ENCODE data around the gene MED1.

Gene MED1

DNA sequence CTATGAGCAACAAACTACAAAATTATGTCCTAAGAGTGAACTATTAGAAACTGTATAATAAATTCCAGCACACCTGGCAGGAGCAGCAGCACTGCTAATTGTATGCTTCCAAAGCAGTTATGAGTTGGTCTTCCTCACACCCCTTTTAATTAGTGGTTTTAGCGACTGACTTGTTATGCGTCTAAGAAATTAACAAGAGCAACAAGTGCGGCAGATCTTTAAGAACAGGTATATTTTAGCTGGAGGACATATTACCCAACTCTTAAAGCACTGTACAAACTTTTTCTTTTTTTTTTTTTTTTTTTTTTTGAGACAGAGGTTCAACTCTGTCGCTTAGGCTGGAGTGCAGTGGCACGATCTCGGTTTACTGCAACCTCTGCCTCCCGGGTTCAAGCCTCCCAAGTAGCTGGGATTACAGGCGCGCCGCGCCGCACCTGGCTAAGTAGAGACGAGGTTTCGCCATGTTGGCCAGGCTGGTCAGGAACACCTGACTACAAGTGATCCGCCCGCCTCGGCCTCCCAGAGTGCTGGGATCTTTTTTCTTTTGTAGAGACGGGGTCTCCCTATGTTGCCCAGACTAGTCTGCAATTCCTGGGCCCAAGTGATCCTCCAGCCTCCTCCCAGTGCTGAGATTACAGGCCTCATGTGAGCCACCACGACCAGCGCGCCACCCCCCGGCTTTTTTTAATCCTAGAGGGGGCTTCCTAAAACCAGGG, 48.0 kb downstream of the MED1 start:
- no peak overlapping the region for H2BK120ac ChIP-seq (ENCODE audit: low read depth, low read length)
- H3K27ac ChIP-seq (ENCODE audit: low read length, poor library complexity, severe bottlenecking): no peak overlapping the region
- no peak overlapping the region for H3K9ac ChIP-seq (ENCODE audit: low read length)
- H2AK5ac ChIP-seq (ENCODE audit: low read length, severe bottlenecking): no peak overlapping the region
- H3K4me3 ChIP-seq (ENCODE audit: insufficient read depth in 1 of 2, low read depth in 1 of 2, low read length in 2 of 2): peak overlapping the region in 1 of 2 experiments; percentile 93
- no peak overlapping the region for H2BK15ac ChIP-seq (ENCODE audit: low read depth, poor library complexity, severe bottlenecking)
- no peak overlapping the region for H4K8ac ChIP-seq (ENCODE audit: low read length)
- H3K27me3 ChIP-seq (ENCODE audit: control insufficient read depth in 1 of 2, insufficient read depth in 1 of 2, low read length in 2 of 2): no peaks in the 10 kb centered on the region
- peaks cover 15% of the 10 kb centered on the region for H3K79me1 ChIP-seq (replicated peaks; ENCODE audit: low read length, poor library complexity, severe bottlenecking)
- no peak overlapping the region for H2BK12ac ChIP-seq (ENCODE audit: low read length in 2 of 2)
- H3K23ac ChIP-seq (ENCODE audit: low read length in 2 of 2): no peak overlapping the region
- no peaks in the 10 kb centered on the region for H3K9me3 ChIP-seq (ENCODE audit: control insufficient read depth, low read length)
- no peak overlapping the region for H3K4ac ChIP-seq (ENCODE audit: low read depth in 1 of 2, low read length in 2 of 2)
- H3K18ac ChIP-seq (ENCODE audit: low read depth in 1 of 2, low read length in 2 of 2): no peak overlapping the region
- H3K36me3 ChIP-seq (ENCODE audit: control insufficient read depth in 1 of 2, insufficient read depth in 2 of 2, low read depth in 1 of 2, low read length in 2 of 2): peaks cover 6 to 26% of the 10 kb centered on the region in 2 experiments
- peak overlapping the region; percentile 13 for H3K4me2 ChIP-seq (ENCODE audit: low read length, poor library complexity, severe bottlenecking)
- H3K4me1 ChIP-seq (ENCODE audit: control insufficient read depth, insufficient read depth, low read depth, low read length): no peaks in the 10 kb centered on the region
- 86% methylated on average over 20 of the region's 22 CpGs for WGBS
- H4K91ac ChIP-seq (ENCODE audit: low read length): no peak overlapping the region
- H3K14ac ChIP-seq (ENCODE audit: low read length in 2 of 2): no peak overlapping the region
- H2BK5ac ChIP-seq (ENCODE audit: low read depth, low read length, poor library complexity, severe bottlenecking): no peak overlapping the region
- no peak overlapping the region for H2AFZ ChIP-seq (ENCODE audit: low read depth, low read length)
- DNase-seq: no peak

GRCh38 chr17:39402244-39402889, 48.7 kb downstream of the MED1 start:
- Histone ChIP-seq H2BK15ac (ENCODE audit: low read depth, poor library complexity, severe bottlenecking) (no peak overlapping the region), H3K27ac (ENCODE audit: low read length, poor library complexity, severe bottlenecking) (no peak overlapping the region), H3K9me3 (ENCODE audit: control insufficient read depth, low read length) (no peaks in the 10 kb centered on the region), H3K18ac (ENCODE audit: low read depth in 1 of 2, low read length in 2 of 2) (peak overlapping the region in 1 of 2 experiments; percentile 84), H3K36me3 (ENCODE audit: control insufficient read depth in 1 of 2, insufficient read depth in 2 of 2, low read depth in 1 of 2, low read length in 2 of 2) (peaks cover under 1 to 19% of the 10 kb centered on the region in 2 experiments), H3K4me3 (ENCODE audit: insufficient read depth in 1 of 2, low read depth in 1 of 2, low read length in 2 of 2) (peak overlapping the region; percentile 93 to 100), H3K9ac (ENCODE audit: low read length) (peak overlapping the region; percentile 92), H3K23ac (ENCODE audit: low read length in 2 of 2) (no peak overlapping the region), H3K4me1 (ENCODE audit: control insufficient read depth, insufficient read depth, low read depth, low read length) (no peaks in the 10 kb centered on the region), H3K14ac (ENCODE audit: low read length in 2 of 2) (no peak overlapping the region), H4K8ac (ENCODE audit: low read length) (no peak overlapping the region), H2AK5ac (ENCODE audit: low read length, severe bottlenecking) (no peak overlapping the region), H2BK120ac (ENCODE audit: low read depth, low read length) (peak overlapping the region; percentile 12), H3K79me1 (replicated peaks; ENCODE audit: low read length, poor library complexity, severe bottlenecking) (peaks cover 11% of the 10 kb centered on the region), H3K4me2 (ENCODE audit: low read length, poor library complexity, severe bottlenecking) (peak overlapping the region; percentile 62), H2BK12ac (ENCODE audit: low read length in 2 of 2) (peak overlapping the region in 1 of 2 experiments; percentile 33), H3K27me3 (ENCODE audit: control insufficient read depth in 1 of 2, insufficient read depth in 1 of 2, low read length in 2 of 2) (no peaks in the 10 kb centered on the region), H2AFZ (ENCODE audit: low read depth, low read length) (peak overlapping the region; percentile 92), H2BK5ac (ENCODE audit: low read depth, low read length, poor library complexity, severe bottlenecking) (no peak overlapping the region), H3K4ac (ENCODE audit: low read depth in 1 of 2, low read length in 2 of 2) (no peak overlapping the region), H4K91ac (ENCODE audit: low read length) (no peak overlapping the region)
- WGBS: 1% methylated on average over 29 of the region's 53 CpGs
- DNase-seq: peak; percentile 94

DNA sequence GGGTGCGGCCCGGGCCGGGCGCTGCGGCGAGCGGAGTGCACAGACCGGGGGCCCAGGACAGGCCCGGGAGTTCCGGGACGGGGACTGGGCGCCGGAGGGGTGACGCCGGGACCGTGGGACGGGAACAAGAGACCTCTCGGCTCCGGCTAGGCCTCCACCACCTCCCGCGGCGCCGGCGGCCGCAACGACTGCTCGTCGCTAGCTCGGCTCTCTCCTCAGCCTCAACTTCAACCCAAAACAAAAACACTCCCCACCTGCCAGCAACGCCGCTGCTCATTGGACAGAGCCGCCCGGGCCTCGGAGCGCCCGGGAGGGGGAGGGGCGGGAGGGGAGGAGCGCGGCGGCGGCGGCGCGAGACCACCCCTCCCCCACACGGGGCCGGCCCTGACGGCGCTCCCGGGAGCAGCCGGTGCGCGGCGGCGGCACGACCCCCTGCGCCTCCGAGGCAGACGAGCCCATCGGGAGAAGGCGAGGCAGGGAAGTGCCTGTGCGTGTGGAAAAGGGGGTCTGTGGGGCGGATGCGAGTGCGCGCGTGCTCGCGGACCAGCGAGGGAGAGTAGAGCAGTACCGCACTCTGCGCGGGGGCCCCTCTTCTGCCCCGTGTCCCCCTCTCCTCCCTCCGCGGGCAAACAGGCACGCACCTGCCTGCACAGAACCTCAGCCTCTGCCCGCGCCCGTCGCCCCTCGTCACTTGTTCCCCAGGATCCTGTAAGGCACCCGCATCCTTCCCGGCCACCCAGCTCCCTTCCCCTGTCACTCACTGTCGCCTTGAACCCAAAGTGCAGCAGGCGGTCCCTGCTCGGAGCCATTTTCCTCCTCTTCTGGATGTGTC, 49.4 kb downstream of the MED1 start, which contains the start of gene FBXL20:
FBXL20 (minus strand) TSS at position 215 of the 832 bp plus-strand sequence. CDS start 224 bp downstream, outside the sequence.
- WGBS: under 1% methylated on average over 52 of the region's 86 CpGs
- DNase-seq: peak; percentile 92

More for the DNA sequence above, 49.4 kb downstream of the MED1 start, which contains the start of gene FBXL20:
- Histone ChIP-seq H4K91ac (ENCODE audit: low read length) (peak within 1 kb of the TSS; percentile 25), H3K27me3 (ENCODE audit: control insufficient read depth in 1 of 2, insufficient read depth in 1 of 2, low read length in 2 of 2) (no peaks in the 10 kb centered on the region), H2BK120ac (ENCODE audit: low read depth, low read length) (peak within 1 kb of the TSS; percentile 12), H2BK12ac (ENCODE audit: low read length in 2 of 2) (peak within 1 kb of the TSS in 1 of 2 experiments; percentile 83), H2AK5ac (ENCODE audit: low read length, severe bottlenecking) (no peak within 1 kb of the TSS), H2AFZ (ENCODE audit: low read depth, low read length) (peak within 1 kb of the TSS; percentile 92), H3K23ac (ENCODE audit: low read length in 2 of 2) (no peak within 1 kb of the TSS), H2BK15ac (ENCODE audit: low read depth, poor library complexity, severe bottlenecking) (peak within 1 kb of the TSS; percentile 40), H2BK5ac (ENCODE audit: low read depth, low read length, poor library complexity, severe bottlenecking) (no peak within 1 kb of the TSS), H4K8ac (ENCODE audit: low read length) (peak within 1 kb of the TSS; percentile 84), H3K9ac (ENCODE audit: low read length) (peak within 1 kb of the TSS; percentile 92), H3K4me3 (ENCODE audit: insufficient read depth in 1 of 2, low read depth in 1 of 2, low read length in 2 of 2) (peak within 1 kb of the TSS; percentile 93 to 100), H3K4me2 (ENCODE audit: low read length, poor library complexity, severe bottlenecking) (peak within 1 kb of the TSS; percentile 62), H3K79me1 (replicated peaks; ENCODE audit: low read length, poor library complexity, severe bottlenecking) (peaks cover 10% of the 10 kb centered on the region), H3K14ac (ENCODE audit: low read length in 2 of 2) (peak within 1 kb of the TSS in 1 of 2 experiments; percentile 94), H3K18ac (ENCODE audit: low read depth in 1 of 2, low read length in 2 of 2) (peak within 1 kb of the TSS; percentile 95 to 98), H3K9me3 (ENCODE audit: control insufficient read depth, low read length) (no peaks in the 10 kb centered on the region), H3K27ac (ENCODE audit: low read length, poor library complexity, severe bottlenecking) (peak within 1 kb of the TSS; percentile 46), H3K4me1 (ENCODE audit: control insufficient read depth, insufficient read depth, low read depth, low read length) (no peaks in the 10 kb centered on the region), H3K36me3 (ENCODE audit: control insufficient read depth in 1 of 2, insufficient read depth in 2 of 2, low read depth in 1 of 2, low read length in 2 of 2) (peaks cover 0 to 12% of the 10 kb centered on the region in 2 experiments), H3K4ac (ENCODE audit: low read depth in 1 of 2, low read length in 2 of 2) (peak within 1 kb of the TSS in 1 of 2 experiments; percentile 32)
